H1 (cell line): Measurements from ENCODE around the gene ARR3. TPM values are rescaled to one million over a fixed set of nuclear protein-coding genes. Genes with fewer than 3 reads are reported as not detected.

Experiments
- BRCA1 ChIP-seq: IDR thresholded peaks from 2 replicates; pipeline ENCODE4 v1.6.1; 2012; ENCODE audit warnings: low read depth, low read length, improper control_type of control experiment
- GABPA ChIP-seq: IDR thresholded peaks from 2 replicates; pipeline ENCODE4 v1.6.1; 2011; ENCODE audit warnings: mild to moderate bottlenecking, low read length, moderate library complexity, borderline replicate concordance; ENCODE audit not compliant: insufficient read depth
- JUN ChIP-seq: IDR thresholded peaks from 2 replicates; pipeline ENCODE4 v1.6.1; 2011; ENCODE audit warnings: low read depth, mild to moderate bottlenecking, improper control_type of control experiment, low read length
- MAFK ChIP-seq: IDR thresholded peaks from 2 replicates; pipeline ENCODE4 v1.6.1; 2012; ENCODE audit warnings: low read depth, mild to moderate bottlenecking, improper control_type of control experiment, low read length
- PHF8 ChIP-seq: fragments of 200-600 bp; sonication (generic); conservative IDR thresholded peaks from 2 replicates; pipeline ENCODE4 v1.7.1; 2012; ENCODE audit warnings: low read depth, mild to moderate bottlenecking, inconsistent platforms, low read length, moderate library complexity
- POU5F1 ChIP-seq: IDR thresholded peaks from 2 replicates; pipeline ENCODE4 v1.6.1; 2011; ENCODE audit warnings: low read depth, mild to moderate bottlenecking, low read length, moderate library complexity
- RAD21 ChIP-seq, 2 experiments: IDR thresholded peaks in 1 of 2; conservative IDR thresholded peaks in 1 of 2; 2 replicates each; pipeline ENCODE4 v1.6.1; 2011; ENCODE audit warnings: low read depth in 2 of 2, low read length in 2 of 2, improper control_type of control experiment in 1 of 2, inconsistent platforms in 1 of 2, mild to moderate bottlenecking in 1 of 2, moderate library complexity in 1 of 2
- RBBP5 ChIP-seq: IDR thresholded peaks from 2 replicates; pipeline ENCODE4 v1.7.1; 2012; ENCODE audit warnings: low read depth, mild to moderate bottlenecking, inconsistent platforms, low read length, moderate library complexity, borderline replicate concordance
- SP4 ChIP-seq: IDR thresholded peaks from 2 replicates; pipeline ENCODE4 v1.6.1; 2012; ENCODE audit warnings: low read length, inconsistent platforms
- TAF7 ChIP-seq: optimal IDR thresholded peaks from 2 replicates; pipeline ENCODE3; 2011; ENCODE audit warnings: low read depth, mild to moderate bottlenecking, inconsistent platforms, low read length, moderate library complexity, borderline replicate concordance
- polyA plus RNA-seq, 7 experiments: library from polyadenylated mRNA; depleted of rRNA in 3 of 7; stranded (reverse) in 5 of 7; unstranded in 2 of 7; fragments of >200 nt in 5 of 7; fragments of 200-250 nt in 2 of 7; gene quantifications; 1 replicate in 5 of 7; 2 replicates in 1 of 7; 4 replicates in 1 of 7; pipeline versions ENCODE4 v1.2.1 to v1.2.3, GENCODE V29; 2011 to 2013; ENCODE audit warnings: missing spikeins in 2 of 7, mixed read lengths in 2 of 7
- total RNA-seq: library from RNA; stranded (reverse); fragmentation: NEBNext Ultra II Directional; extraction: Animal tissue kit (Norgen Biotek cat#: 25700); gene quantifications from 2 replicates; pipeline ENCODE4 v1.2.1, GENCODE V29; 2021
- TF ChIP-seq, protein P1 (sequence below): fragments of 300-600 bp; sonication (generic); IDR thresholded peaks from 2 replicates; pipeline ENCODE4 v1.7.1; 2012; ENCODE audit warnings: low read length, moderate library complexity, mild to moderate bottlenecking, inconsistent platforms; ENCODE audit not compliant: insufficient replicate concordance
- TF ChIP-seq, protein P2 (sequence below): IDR thresholded peaks from 2 replicates; pipeline ENCODE4 v1.6.1; 2012; ENCODE audit warnings: inconsistent platforms

ARR3 gene
- total and polyA plus RNA-seq, 2 of the 8 experiments (the other 6 are each of a cell fraction or from before 2014, with no cell fraction given) = not detected

DNA sequence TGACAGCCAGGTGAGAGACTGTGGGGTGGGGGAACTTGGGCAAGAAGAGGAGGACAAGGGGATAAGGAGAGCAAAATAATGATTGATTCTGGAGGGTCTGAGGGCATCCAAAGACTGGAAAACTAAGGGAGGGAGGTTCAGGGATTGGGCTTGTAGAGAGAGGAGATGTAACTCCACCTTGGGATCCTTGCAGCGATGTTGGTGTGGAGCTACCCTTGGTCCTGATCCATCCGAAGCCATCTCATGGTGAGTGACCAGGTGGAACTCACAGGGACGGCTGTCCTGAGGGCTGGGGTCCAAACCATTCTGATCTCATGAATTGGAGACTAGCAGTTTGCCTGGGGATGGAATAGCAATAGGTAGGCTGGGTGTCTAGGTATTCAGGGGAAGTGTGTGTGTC, 12.4 kb downstream of the ARR3 start (continued):
- TF ChIP-seq, protein P1, sequence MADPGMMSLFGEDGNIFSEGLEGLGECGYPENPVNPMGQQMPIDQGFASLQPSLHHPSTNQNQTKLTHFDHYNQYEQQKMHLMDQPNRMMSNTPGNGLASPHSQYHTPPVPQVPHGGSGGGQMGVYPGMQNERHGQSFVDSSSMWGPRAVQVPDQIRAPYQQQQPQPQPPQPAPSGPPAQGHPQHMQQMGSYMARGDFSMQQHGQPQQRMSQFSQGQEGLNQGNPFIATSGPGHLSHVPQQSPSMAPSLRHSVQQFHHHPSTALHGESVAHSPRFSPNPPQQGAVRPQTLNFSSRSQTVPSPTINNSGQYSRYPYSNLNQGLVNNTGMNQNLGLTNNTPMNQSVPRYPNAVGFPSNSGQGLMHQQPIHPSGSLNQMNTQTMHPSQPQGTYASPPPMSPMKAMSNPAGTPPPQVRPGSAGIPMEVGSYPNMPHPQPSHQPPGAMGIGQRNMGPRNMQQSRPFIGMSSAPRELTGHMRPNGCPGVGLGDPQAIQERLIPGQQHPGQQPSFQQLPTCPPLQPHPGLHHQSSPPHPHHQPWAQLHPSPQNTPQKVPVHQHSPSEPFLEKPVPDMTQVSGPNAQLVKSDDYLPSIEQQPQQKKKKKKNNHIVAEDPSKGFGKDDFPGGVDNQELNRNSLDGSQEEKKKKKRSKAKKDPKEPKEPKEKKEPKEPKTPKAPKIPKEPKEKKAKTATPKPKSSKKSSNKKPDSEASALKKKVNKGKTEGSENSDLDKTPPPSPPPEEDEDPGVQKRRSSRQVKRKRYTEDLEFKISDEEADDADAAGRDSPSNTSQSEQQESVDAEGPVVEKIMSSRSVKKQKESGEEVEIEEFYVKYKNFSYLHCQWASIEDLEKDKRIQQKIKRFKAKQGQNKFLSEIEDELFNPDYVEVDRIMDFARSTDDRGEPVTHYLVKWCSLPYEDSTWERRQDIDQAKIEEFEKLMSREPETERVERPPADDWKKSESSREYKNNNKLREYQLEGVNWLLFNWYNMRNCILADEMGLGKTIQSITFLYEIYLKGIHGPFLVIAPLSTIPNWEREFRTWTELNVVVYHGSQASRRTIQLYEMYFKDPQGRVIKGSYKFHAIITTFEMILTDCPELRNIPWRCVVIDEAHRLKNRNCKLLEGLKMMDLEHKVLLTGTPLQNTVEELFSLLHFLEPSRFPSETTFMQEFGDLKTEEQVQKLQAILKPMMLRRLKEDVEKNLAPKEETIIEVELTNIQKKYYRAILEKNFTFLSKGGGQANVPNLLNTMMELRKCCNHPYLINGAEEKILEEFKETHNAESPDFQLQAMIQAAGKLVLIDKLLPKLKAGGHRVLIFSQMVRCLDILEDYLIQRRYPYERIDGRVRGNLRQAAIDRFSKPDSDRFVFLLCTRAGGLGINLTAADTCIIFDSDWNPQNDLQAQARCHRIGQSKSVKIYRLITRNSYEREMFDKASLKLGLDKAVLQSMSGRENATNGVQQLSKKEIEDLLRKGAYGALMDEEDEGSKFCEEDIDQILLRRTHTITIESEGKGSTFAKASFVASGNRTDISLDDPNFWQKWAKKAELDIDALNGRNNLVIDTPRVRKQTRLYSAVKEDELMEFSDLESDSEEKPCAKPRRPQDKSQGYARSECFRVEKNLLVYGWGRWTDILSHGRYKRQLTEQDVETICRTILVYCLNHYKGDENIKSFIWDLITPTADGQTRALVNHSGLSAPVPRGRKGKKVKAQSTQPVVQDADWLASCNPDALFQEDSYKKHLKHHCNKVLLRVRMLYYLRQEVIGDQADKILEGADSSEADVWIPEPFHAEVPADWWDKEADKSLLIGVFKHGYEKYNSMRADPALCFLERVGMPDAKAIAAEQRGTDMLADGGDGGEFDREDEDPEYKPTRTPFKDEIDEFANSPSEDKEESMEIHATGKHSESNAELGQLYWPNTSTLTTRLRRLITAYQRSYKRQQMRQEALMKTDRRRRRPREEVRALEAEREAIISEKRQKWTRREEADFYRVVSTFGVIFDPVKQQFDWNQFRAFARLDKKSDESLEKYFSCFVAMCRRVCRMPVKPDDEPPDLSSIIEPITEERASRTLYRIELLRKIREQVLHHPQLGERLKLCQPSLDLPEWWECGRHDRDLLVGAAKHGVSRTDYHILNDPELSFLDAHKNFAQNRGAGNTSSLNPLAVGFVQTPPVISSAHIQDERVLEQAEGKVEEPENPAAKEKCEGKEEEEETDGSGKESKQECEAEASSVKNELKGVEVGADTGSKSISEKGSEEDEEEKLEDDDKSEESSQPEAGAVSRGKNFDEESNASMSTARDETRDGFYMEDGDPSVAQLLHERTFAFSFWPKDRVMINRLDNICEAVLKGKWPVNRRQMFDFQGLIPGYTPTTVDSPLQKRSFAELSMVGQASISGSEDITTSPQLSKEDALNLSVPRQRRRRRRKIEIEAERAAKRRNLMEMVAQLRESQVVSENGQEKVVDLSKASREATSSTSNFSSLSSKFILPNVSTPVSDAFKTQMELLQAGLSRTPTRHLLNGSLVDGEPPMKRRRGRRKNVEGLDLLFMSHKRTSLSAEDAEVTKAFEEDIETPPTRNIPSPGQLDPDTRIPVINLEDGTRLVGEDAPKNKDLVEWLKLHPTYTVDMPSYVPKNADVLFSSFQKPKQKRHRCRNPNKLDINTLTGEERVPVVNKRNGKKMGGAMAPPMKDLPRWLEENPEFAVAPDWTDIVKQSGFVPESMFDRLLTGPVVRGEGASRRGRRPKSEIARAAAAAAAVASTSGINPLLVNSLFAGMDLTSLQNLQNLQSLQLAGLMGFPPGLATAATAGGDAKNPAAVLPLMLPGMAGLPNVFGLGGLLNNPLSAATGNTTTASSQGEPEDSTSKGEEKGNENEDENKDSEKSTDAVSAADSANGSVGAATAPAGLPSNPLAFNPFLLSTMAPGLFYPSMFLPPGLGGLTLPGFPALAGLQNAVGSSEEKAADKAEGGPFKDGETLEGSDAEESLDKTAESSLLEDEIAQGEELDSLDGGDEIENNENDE = no peak
- no peak for TF ChIP-seq BRCA1
- TF ChIP-seq PHF8 = no peak
- TF ChIP-seq RBBP5 = no peak
- no peak for TF ChIP-seq MAFK
- TF ChIP-seq RAD21 (IDR thresholded peaks at IDR 0.05 in 1 of 2, conservative IDR thresholded peaks at IDR 0.05 in 1 of 2; ENCODE audit: low read depth in 2 of 2, low read length in 2 of 2) = no peak
- TF ChIP-seq, protein P2, sequence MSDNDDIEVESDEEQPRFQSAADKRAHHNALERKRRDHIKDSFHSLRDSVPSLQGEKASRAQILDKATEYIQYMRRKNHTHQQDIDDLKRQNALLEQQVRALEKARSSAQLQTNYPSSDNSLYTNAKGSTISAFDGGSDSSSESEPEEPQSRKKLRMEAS = no peak
- TF ChIP-seq POU5F1 = no peak
- no peak for TF ChIP-seq SP4
- no peak for TF ChIP-seq JUN
- no peak for TF ChIP-seq TAF7
- no peak for TF ChIP-seq GABPA
